ENCODE results near the gene TRPM3. TPM values are rescaled to one million over a fixed set of nuclear protein-coding genes. Genes with fewer than 3 reads are reported as not detected.

TRPM3 gene
- total and polyA plus RNA-seq, 2 of the 13 experiments (the other 11 are each of a cell fraction or from before 2014, with no cell fraction given), result not detected

DNA sequence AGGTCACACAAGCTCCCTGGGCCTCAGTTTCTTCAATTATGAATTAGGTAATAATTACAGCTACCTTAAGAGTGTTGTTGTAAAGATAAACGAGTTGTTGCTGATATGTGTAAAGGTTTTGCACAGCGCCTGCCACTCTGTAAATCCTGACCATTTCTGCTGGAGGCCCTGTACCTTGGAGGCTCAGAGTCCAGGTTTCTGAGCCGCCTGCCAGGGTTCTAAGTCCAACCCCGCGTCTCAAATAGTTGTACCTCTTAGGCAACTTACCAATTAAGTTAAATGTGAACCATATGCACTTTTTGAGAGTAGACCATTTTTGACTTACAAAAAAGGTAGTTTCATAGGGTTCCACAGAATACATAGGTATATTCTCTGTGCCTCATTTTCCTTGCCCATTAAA lies 550.2 kb downstream of the TRPM3 start:
- H3K9ac ChIP-seq (ENCODE audit: insufficient read depth, low read depth, low read length), result no peak overlapping the region
- no peaks in the 10 kb centered on the region for H4K20me1 ChIP-seq (ENCODE audit: insufficient read depth, low read length)
- TF ChIP-seq, protein P1, sequence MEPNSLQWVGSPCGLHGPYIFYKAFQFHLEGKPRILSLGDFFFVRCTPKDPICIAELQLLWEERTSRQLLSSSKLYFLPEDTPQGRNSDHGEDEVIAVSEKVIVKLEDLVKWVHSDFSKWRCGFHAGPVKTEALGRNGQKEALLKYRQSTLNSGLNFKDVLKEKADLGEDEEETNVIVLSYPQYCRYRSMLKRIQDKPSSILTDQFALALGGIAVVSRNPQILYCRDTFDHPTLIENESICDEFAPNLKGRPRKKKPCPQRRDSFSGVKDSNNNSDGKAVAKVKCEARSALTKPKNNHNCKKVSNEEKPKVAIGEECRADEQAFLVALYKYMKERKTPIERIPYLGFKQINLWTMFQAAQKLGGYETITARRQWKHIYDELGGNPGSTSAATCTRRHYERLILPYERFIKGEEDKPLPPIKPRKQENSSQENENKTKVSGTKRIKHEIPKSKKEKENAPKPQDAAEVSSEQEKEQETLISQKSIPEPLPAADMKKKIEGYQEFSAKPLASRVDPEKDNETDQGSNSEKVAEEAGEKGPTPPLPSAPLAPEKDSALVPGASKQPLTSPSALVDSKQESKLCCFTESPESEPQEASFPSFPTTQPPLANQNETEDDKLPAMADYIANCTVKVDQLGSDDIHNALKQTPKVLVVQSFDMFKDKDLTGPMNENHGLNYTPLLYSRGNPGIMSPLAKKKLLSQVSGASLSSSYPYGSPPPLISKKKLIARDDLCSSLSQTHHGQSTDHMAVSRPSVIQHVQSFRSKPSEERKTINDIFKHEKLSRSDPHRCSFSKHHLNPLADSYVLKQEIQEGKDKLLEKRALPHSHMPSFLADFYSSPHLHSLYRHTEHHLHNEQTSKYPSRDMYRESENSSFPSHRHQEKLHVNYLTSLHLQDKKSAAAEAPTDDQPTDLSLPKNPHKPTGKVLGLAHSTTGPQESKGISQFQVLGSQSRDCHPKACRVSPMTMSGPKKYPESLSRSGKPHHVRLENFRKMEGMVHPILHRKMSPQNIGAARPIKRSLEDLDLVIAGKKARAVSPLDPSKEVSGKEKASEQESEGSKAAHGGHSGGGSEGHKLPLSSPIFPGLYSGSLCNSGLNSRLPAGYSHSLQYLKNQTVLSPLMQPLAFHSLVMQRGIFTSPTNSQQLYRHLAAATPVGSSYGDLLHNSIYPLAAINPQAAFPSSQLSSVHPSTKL (CRISPR knock-in tag; IDR thresholded peaks at IDR 0.05), result 0 out of 2 replicates have a peak, but pooled peaks have one; percentile 9
- TF ChIP-seq, protein P2, sequence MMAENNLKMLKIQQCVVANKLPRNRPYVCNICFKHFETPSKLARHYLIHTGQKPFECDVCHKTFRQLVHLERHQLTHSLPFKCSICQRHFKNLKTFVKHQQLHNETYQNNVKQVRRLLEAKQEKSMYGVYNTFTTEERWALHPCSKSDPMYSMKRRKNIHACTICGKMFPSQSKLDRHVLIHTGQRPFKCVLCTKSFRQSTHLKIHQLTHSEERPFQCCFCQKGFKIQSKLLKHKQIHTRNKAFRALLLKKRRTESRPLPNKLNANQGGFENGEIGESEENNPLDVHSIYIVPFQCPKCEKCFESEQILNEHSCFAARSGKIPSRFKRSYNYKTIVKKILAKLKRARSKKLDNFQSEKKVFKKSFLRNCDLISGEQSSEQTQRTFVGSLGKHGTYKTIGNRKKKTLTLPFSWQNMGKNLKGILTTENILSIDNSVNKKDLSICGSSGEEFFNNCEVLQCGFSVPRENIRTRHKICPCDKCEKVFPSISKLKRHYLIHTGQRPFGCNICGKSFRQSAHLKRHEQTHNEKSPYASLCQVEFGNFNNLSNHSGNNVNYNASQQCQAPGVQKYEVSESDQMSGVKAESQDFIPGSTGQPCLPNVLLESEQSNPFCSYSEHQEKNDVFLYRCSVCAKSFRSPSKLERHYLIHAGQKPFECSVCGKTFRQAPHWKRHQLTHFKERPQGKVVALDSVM (CRISPR knock-in tag; IDR thresholded peaks at IDR 0.05), result peak; percentile 63
- TF ChIP-seq ZSCAN20 (CRISPR knock-in tag; IDR thresholded peaks at IDR 0.05; ENCODE audit: borderline replicate concordance) (no peak), ZNF720 (CRISPR knock-in tag; IDR thresholded peaks at IDR 0.05) (no peak), HNF4A (CRISPR knock-in tag; IDR thresholded peaks at IDR 0.05) (peak; percentile 77), ZNF724P (CRISPR knock-in tag; IDR thresholded peaks at IDR 0.05; ENCODE audit: borderline replicate concordance) (no peak), RFXANK (CRISPR knock-in tag; IDR thresholded peaks at IDR 0.05) (no peak), FOSL1 (CRISPR knock-in tag; IDR thresholded peaks at IDR 0.05; ENCODE audit: borderline replicate concordance) (no peak), TP53 (CRISPR knock-in tag; conservative IDR thresholded peaks at IDR 0.05) (no peak), CAMTA2 (CRISPR knock-in tag; IDR thresholded peaks at IDR 0.05; ENCODE audit: borderline replicate concordance) (no peak), MLX (CRISPR knock-in tag; IDR thresholded peaks at IDR 0.05) (no peak), HNF4G (IDR thresholded peaks at IDR 0.05; ENCODE audit: borderline replicate concordance, low read depth, low read length) (peak; percentile 65), HNF4G (CRISPR knock-in tag; IDR thresholded peaks at IDR 0.05; ENCODE audit: borderline replicate concordance, low read depth) (no peak), HHEX (CRISPR knock-in tag; IDR thresholded peaks at IDR 0.05) (no peak), WIZ (CRISPR knock-in tag; IDR thresholded peaks at IDR 0.05) (no peak), ZNF124 (CRISPR knock-in tag; IDR thresholded peaks at IDR 0.05) (no peak)
- TF ChIP-seq, protein P3, sequence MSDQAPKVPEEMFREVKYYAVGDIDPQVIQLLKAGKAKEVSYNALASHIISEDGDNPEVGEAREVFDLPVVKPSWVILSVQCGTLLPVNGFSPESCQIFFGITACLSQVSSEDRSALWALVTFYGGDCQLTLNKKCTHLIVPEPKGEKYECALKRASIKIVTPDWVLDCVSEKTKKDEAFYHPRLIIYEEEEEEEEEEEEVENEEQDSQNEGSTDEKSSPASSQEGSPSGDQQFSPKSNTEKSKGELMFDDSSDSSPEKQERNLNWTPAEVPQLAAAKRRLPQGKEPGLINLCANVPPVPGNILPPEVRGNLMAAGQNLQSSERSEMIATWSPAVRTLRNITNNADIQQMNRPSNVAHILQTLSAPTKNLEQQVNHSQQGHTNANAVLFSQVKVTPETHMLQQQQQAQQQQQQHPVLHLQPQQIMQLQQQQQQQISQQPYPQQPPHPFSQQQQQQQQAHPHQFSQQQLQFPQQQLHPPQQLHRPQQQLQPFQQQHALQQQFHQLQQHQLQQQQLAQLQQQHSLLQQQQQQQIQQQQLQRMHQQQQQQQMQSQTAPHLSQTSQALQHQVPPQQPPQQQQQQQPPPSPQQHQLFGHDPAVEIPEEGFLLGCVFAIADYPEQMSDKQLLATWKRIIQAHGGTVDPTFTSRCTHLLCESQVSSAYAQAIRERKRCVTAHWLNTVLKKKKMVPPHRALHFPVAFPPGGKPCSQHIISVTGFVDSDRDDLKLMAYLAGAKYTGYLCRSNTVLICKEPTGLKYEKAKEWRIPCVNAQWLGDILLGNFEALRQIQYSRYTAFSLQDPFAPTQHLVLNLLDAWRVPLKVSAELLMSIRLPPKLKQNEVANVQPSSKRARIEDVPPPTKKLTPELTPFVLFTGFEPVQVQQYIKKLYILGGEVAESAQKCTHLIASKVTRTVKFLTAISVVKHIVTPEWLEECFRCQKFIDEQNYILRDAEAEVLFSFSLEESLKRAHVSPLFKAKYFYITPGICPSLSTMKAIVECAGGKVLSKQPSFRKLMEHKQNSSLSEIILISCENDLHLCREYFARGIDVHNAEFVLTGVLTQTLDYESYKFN (CRISPR knock-in tag; conservative IDR thresholded peaks at IDR 0.05), result peak; percentile 47
- CTCF ChIA-PET (ENCODE audit: low intra/inter-chr PET ratio, low total read pairs), result no interaction called here
- ATAC-seq (peak; percentile 63; the same call in 1 of the 3 replicates), FAIRE-seq (no peak), DNase-seq (ENCODE audit: low spot score) (peak; percentile 3)
- H3K4me2 ChIP-seq (ENCODE audit: low read depth, low read length), result peak overlapping the region; percentile 50
- H3K36me3 ChIP-seq (replicated peaks in 1 of 2; ENCODE audit: control insufficient read depth in 1 of 2, insufficient read depth in 2 of 2, low read length in 2 of 2), result no peaks in the 10 kb centered on the region
- in situ Hi-C loops (cut with HindIII; ENCODE audit: extremely low pct_ligation_motif_present, low pct_unique_long_range_greater_than_20kb), result no loop called here
- no peak overlapping the region for H2AFZ ChIP-seq (ENCODE audit: low read length)
- no peaks in the 10 kb centered on the region for H3K9me3 ChIP-seq (ENCODE audit: low read length)
- intact Hi-C loops (cut with micrococcal nuclease; ENCODE audit: unreplicated experiment), result no loop called here
- WGBS (ENCODE audit: low lambda C conversion rate), result 0% methylated on average over 3 of the region's 5 CpGs
- peaks cover 37% of the 10 kb centered on the region for H3K4me1 ChIP-seq (ENCODE audit: insufficient read depth, low read length)
- H3K27ac ChIP-seq (ENCODE audit: extremely low read length, insufficient read depth, low read length), result no peak overlapping the region
- no peak overlapping the region for H3K4me3 ChIP-seq (replicated peaks in 1 of 3; ENCODE audit: insufficient read depth in 1 of 3, low read depth in 2 of 3, low read length in 3 of 3)
- no TSS peak for BruUV-seq (replicated peaks)
- POLR2A ChIA-PET, result no interaction called here
- H3K79me2 ChIP-seq (ENCODE audit: insufficient read depth, low read length), result no peaks in the 10 kb centered on the region
- H3K27me3 ChIP-seq (ENCODE audit: control insufficient read depth in 1 of 2, insufficient read depth in 2 of 2, low read length in 2 of 2), result no peaks in the 10 kb centered on the region

Data from HepG2 (cell line).